ENCODE results near the gene AGAP1.

AGAP1 gene

GRCh38 chr2:236105955-236106607 lies 612.2 kb downstream of the AGAP1 start:
- no peak overlapping the region for H3K4me3 ChIP-seq (ENCODE audit: low read length)
- no peak for TF ChIP-seq CTCF (IDR thresholded peaks at IDR 0.05; ENCODE audit: insufficient read depth, low read depth, low read length, missing control alignments)
- no peak for DNase-seq (ENCODE audit: low read depth)

GRCh38 chr2:236106761-236107160 lies 612.9 kb downstream of the AGAP1 start:
- no peak for TF ChIP-seq CTCF (IDR thresholded peaks at IDR 0.05; ENCODE audit: insufficient read depth, low read depth, low read length, missing control alignments)
- no peak overlapping the region for H3K4me3 ChIP-seq (ENCODE audit: low read length)
- DNase-seq (ENCODE audit: low read depth) = no peak

- no peak for TF ChIP-seq CTCF (IDR thresholded peaks at IDR 0.05; ENCODE audit: insufficient read depth, low read depth, low read length, missing control alignments)
- no peak overlapping the region for H3K4me3 ChIP-seq (ENCODE audit: low read length)
- no peak for DNase-seq (ENCODE audit: low read depth)
Observed at GRCh38 chr2:236107536-236107935, 613.7 kb downstream of the AGAP1 start.

GRCh38 chr2:236107942-236108625 lies 614.2 kb downstream of the AGAP1 start:
- TF ChIP-seq CTCF (IDR thresholded peaks at IDR 0.05; ENCODE audit: insufficient read depth, low read depth, low read length, missing control alignments) = no peak

GRCh38 chr2:236109061-236109460 lies 615.2 kb downstream of the AGAP1 start:
- no peak overlapping the region for H3K4me3 ChIP-seq (ENCODE audit: low read length)
- TF ChIP-seq CTCF (IDR thresholded peaks at IDR 0.05; ENCODE audit: insufficient read depth, low read depth, low read length, missing control alignments) = no peak
- DNase-seq (ENCODE audit: low read depth) = no peak

More at GRCh38 chr2:236107942-236108625, 614.2 kb downstream of the AGAP1 start:
- H3K4me3 ChIP-seq (ENCODE audit: low read length) = no peak overlapping the region
- DNase-seq (ENCODE audit: low read depth) = peak; percentile 4

GRCh38 chr2:236109473-236109872 lies 615.6 kb downstream of the AGAP1 start:
- no peak overlapping the region for H3K4me3 ChIP-seq (ENCODE audit: low read length)
- no peak for TF ChIP-seq CTCF (IDR thresholded peaks at IDR 0.05; ENCODE audit: insufficient read depth, low read depth, low read length, missing control alignments)
- no peak for DNase-seq (ENCODE audit: low read depth)

All from epithelial cell of esophagus (primary cell).